Epithelial cell of proximal tubule (primary cell): Measurements from ENCODE around the gene AZGP1. TPM values are rescaled to one million over a fixed set of nuclear protein-coding genes. Genes with fewer than 3 reads are reported as not detected.

Source experiments
- DNase-seq: peaks from one replicate; pipeline ENCODE4 v3.0.0-alpha.2; 2011; ENCODE audit warnings: low read depth
- H3K4me3 ChIP-seq: 2 replicates; pipeline ENCODE4 v1.5.1; 2011; ENCODE audit warnings: low read depth, mild to moderate bottlenecking, low read length
- CTCF ChIP-seq: conservative IDR thresholded peaks from 2 replicates; pipeline ENCODE4 v1.5.1; 2012; ENCODE audit warnings: low read depth, mild to moderate bottlenecking, low read length
- total RNA-seq: library from RNA; depleted of rRNA; stranded (reverse); fragments of >200 nt; gene quantifications from 2 replicates; pipeline ENCODE4 v1.2.3, GENCODE V29; 2015

Gene AZGP1
- total RNA-seq, 1 donor from 2014 or later, result not detected

GRCh38 chr7:99928994-99929729 lies 46.7 kb downstream of the AZGP1 start, which contains the start of gene GJC3:
Gene GJC3 (minus strand): TSS chr7:99929620. CDS start chr7:99929620, 0 bp downstream.
- no peak for DNase-seq
- peak; percentile 57 for TF ChIP-seq CTCF
- H3K4me3 ChIP-seq, result peak within 1 kb of the TSS; percentile 42

DNA sequence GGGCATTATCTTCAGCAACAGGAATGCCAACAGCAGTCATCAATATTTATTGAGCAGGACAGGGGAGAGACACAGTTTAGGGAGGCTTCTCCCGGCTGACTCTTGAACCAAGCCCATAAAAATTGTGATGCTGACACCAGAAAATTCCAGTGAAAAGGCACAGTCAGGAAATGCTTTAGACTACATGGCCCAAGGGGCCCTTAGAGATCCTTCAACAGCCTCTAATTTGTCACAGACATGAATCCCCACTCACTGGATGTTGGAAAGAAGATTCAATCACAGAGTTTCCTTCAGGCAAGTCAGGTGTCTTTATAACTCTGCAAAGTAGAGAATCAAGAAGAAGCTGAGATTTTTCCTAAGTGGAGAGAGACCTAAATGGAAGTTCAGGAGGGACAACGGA lies 47.6 kb downstream of the AZGP1 start:
- no peak for TF ChIP-seq CTCF
- DNase-seq, result no peak
- H3K4me3 ChIP-seq, result no peak overlapping the region

GRCh38 chr7:99927536-99927935 lies 48.3 kb downstream of the AZGP1 start:
- TF ChIP-seq CTCF, result no peak
- DNase-seq, result no peak
- no peak overlapping the region for H3K4me3 ChIP-seq

- DNase-seq, result no peak
- TF ChIP-seq CTCF, result no peak
- no peak overlapping the region for H3K4me3 ChIP-seq
Measured at GRCh38 chr7:99926321-99926720, 49.5 kb downstream of the AZGP1 start.

GRCh38 chr7:99923200-99923599 lies 52.6 kb downstream of the AZGP1 start:
- H3K4me3 ChIP-seq, result no peak overlapping the region
- no peak for DNase-seq
- no peak for TF ChIP-seq CTCF

DNA sequence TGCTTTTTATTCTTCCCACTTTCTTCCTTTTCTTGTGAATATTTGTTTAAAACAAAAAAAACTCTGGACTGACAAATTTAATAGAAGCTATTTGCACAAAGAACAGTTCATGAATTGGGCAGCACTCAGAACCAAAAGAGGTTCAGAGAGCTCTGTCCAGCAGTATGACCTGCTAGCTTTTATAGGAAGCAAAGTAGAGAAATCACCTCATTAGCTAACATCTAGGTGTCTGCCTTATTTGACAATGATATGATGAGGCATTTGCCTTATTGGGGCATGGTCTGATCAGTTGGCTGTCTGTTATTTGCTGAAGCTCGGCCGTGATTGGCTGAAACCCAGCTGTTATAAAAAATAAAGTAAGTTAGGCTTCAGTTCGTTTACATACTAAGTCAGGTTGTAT lies 55.7 kb downstream of the AZGP1 start:
- peak overlapping the region; percentile 71 for H3K4me3 ChIP-seq
- no peak for TF ChIP-seq CTCF
- no peak for DNase-seq

DNA sequence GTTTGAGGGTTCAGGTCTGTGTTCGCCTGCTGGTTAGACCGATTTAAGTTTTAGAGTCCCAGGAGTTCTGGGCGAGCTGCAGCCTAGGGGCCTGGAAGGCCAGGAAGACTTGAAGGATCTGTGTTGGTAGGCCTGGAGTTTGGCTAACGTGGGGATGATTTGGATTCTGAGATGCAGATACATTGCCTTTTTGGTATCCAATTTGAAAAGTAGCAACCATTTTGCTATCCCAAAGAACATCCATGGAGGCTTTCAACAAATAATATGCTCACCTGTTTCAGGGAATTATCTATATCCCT lies 56.1 kb downstream of the AZGP1 start:
- DNase-seq, result no peak
- TF ChIP-seq CTCF, result no peak
- H3K4me3 ChIP-seq, result peak overlapping the region; percentile 71
